WTC11 (cell line): ENCODE results near the gene TMPRSS6.

Source experiments
- CBFB ChIP-seq: sonication (generic); formaldehyde crosslinking; IDR thresholded peaks from 2 replicates; pipeline ENCODE4 v1.8.1; 2022; ENCODE audit warnings: mild to moderate bottlenecking, low read depth, missing genetic modification reagents
- CTCF ChIP-seq: fragments of 200-600 bp; IDR thresholded peaks from 2 replicates; pipeline ENCODE4 v1.8.0; 2022; ENCODE audit warnings: antibody characterized with exemption
- E2F5 ChIP-seq: sonication (generic); formaldehyde crosslinking; IDR thresholded peaks from 2 replicates; pipeline ENCODE4 v1.8.1; 2022; ENCODE audit warnings: mild to moderate bottlenecking, moderate library complexity, missing genetic modification reagents
- MYBL2 ChIP-seq: sonication (generic); formaldehyde crosslinking; IDR thresholded peaks from 2 replicates; pipeline ENCODE4 v1.8.1; 2023; ENCODE audit warnings: mild to moderate bottlenecking, moderate library complexity, missing genetic modification reagents
- NR3C1 ChIP-seq: sonication (generic); formaldehyde crosslinking; conservative IDR thresholded peaks from 2 replicates; pipeline ENCODE4 v1.8.1; 2023; ENCODE audit warnings: low read depth, mild to moderate bottlenecking, missing genetic modification reagents
- TEAD4 ChIP-seq: sonication (generic); formaldehyde crosslinking; IDR thresholded peaks from 2 replicates; pipeline ENCODE4 v1.8.0; 2022; ENCODE audit warnings: mild to moderate bottlenecking, missing genetic modification reagents
- TF ChIP-seq, protein P1 (sequence below): sonication (generic); formaldehyde crosslinking; IDR thresholded peaks from 2 replicates; pipeline ENCODE4 v1.8.1; 2023; ENCODE audit warnings: mild to moderate bottlenecking, missing genetic modification reagents, borderline replicate concordance
- TF ChIP-seq, protein P2 (sequence below): sonication (generic); formaldehyde crosslinking; IDR thresholded peaks from 2 replicates; pipeline ENCODE4 v1.8.1; 2023; ENCODE audit warnings: mild to moderate bottlenecking, missing genetic modification reagents, moderate library complexity

DNA sequence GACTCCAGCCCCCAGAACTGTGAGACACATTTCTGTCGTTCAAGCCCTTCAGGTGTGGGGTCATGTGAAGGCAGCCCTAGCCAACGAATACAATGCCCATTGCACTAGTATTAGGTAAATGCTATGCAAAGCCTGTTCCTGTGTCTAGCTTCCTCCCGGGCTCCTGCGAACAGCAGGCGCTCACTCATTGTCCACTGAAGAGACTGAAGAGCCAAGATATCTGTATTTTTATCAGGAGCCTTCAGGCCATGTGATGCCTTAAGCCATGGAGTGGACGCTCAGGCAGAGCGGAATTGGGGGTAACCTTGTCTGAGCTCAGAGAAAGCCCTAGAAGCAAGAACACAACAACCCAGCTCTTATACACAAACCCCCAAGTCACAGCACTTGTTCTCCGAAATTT, 4.2 kb upstream of the TMPRSS6 start:
- TF ChIP-seq CTCF = no peak
- TF ChIP-seq, protein P1, sequence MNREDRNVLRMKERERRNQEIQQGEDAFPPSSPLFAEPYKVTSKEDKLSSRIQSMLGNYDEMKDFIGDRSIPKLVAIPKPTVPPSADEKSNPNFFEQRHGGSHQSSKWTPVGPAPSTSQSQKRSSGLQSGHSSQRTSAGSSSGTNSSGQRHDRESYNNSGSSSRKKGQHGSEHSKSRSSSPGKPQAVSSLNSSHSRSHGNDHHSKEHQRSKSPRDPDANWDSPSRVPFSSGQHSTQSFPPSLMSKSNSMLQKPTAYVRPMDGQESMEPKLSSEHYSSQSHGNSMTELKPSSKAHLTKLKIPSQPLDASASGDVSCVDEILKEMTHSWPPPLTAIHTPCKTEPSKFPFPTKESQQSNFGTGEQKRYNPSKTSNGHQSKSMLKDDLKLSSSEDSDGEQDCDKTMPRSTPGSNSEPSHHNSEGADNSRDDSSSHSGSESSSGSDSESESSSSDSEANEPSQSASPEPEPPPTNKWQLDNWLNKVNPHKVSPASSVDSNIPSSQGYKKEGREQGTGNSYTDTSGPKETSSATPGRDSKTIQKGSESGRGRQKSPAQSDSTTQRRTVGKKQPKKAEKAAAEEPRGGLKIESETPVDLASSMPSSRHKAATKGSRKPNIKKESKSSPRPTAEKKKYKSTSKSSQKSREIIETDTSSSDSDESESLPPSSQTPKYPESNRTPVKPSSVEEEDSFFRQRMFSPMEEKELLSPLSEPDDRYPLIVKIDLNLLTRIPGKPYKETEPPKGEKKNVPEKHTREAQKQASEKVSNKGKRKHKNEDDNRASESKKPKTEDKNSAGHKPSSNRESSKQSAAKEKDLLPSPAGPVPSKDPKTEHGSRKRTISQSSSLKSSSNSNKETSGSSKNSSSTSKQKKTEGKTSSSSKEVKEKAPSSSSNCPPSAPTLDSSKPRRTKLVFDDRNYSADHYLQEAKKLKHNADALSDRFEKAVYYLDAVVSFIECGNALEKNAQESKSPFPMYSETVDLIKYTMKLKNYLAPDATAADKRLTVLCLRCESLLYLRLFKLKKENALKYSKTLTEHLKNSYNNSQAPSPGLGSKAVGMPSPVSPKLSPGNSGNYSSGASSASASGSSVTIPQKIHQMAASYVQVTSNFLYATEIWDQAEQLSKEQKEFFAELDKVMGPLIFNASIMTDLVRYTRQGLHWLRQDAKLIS (CRISPR knock-in tag) = no peak
- TF ChIP-seq TEAD4 (CRISPR knock-in tag) = no peak
- no peak for TF ChIP-seq MYBL2
- no peak for TF ChIP-seq CBFB (CRISPR knock-in tag)
- no peak for TF ChIP-seq NR3C1 (CRISPR knock-in tag)
- TF ChIP-seq E2F5 (CRISPR knock-in tag) = no peak
- TF ChIP-seq, protein P2, sequence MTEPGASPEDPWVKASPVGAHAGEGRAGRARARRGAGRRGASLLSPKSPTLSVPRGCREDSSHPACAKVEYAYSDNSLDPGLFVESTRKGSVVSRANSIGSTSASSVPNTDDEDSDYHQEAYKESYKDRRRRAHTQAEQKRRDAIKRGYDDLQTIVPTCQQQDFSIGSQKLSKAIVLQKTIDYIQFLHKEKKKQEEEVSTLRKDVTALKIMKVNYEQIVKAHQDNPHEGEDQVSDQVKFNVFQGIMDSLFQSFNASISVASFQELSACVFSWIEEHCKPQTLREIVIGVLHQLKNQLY (CRISPR knock-in tag) = no peak
